Measurements from ENCODE around the gene MED12L.

Gene MED12L

GRCh38 chr3:151278230-151278629 lies 192.8 kb downstream of the MED12L start, which contains the start of gene P2RY14:
Gene P2RY14 (minus strand): TSS chr3:151278542. CDS start chr3:151214316, 64,226 bp downstream.
- Histone ChIP-seq H3K27me3 (ENCODE audit: control insufficient read depth, insufficient read depth, low read length) (no peaks in the 10 kb centered on the region), H3K4me3 (ENCODE audit: low read length) (no peak within 1 kb of the TSS), H3K9ac (ENCODE audit: low read length) (peak within 1 kb of the TSS; percentile 33), H3K4me1 (ENCODE audit: control insufficient read depth, insufficient read depth, low read length) (peaks cover 3% of the 10 kb centered on the region), H3K9me3 (ENCODE audit: control insufficient read depth, low read length) (no peaks in the 10 kb centered on the region), H3K36me3 (ENCODE audit: control insufficient read depth, insufficient read depth, low read length) (no peaks in the 10 kb centered on the region)

- no peak overlapping the region for H3K4me3 ChIP-seq (ENCODE audit: low read length)
- H3K27me3 ChIP-seq (ENCODE audit: control insufficient read depth, insufficient read depth, low read length), result no peaks in the 10 kb centered on the region
- H3K4me1 ChIP-seq (ENCODE audit: control insufficient read depth, insufficient read depth, low read length), result peaks cover 14% of the 10 kb centered on the region
- no peak overlapping the region for H3K9ac ChIP-seq (ENCODE audit: low read length)
- no peaks in the 10 kb centered on the region for H3K36me3 ChIP-seq (ENCODE audit: control insufficient read depth, insufficient read depth, low read length)
- H3K9me3 ChIP-seq (ENCODE audit: control insufficient read depth, low read length), result no peaks in the 10 kb centered on the region
Measured at GRCh38 chr3:151281671-151282324, 196.3 kb downstream of the MED12L start.

GRCh38 chr3:151282921-151283320 lies 197.5 kb downstream of the MED12L start:
- H3K4me3 ChIP-seq (ENCODE audit: low read length), result no peak overlapping the region
- H3K9me3 ChIP-seq (ENCODE audit: control insufficient read depth, low read length), result no peaks in the 10 kb centered on the region
- H3K27me3 ChIP-seq (ENCODE audit: control insufficient read depth, insufficient read depth, low read length), result no peaks in the 10 kb centered on the region
- H3K9ac ChIP-seq (ENCODE audit: low read length), result no peak overlapping the region
- peaks cover 14% of the 10 kb centered on the region for H3K4me1 ChIP-seq (ENCODE audit: control insufficient read depth, insufficient read depth, low read length)
- no peaks in the 10 kb centered on the region for H3K36me3 ChIP-seq (ENCODE audit: control insufficient read depth, insufficient read depth, low read length)

GRCh38 chr3:151283387-151283786 lies 197.9 kb downstream of the MED12L start:
- no peaks in the 10 kb centered on the region for H3K9me3 ChIP-seq (ENCODE audit: control insufficient read depth, low read length)
- no peaks in the 10 kb centered on the region for H3K36me3 ChIP-seq (ENCODE audit: control insufficient read depth, insufficient read depth, low read length)
- no peaks in the 10 kb centered on the region for H3K27me3 ChIP-seq (ENCODE audit: control insufficient read depth, insufficient read depth, low read length)
- peak overlapping the region; percentile 7 for H3K9ac ChIP-seq (ENCODE audit: low read length)
- no peak overlapping the region for H3K4me3 ChIP-seq (ENCODE audit: low read length)
- H3K4me1 ChIP-seq (ENCODE audit: control insufficient read depth, insufficient read depth, low read length), result peaks cover 14% of the 10 kb centered on the region

GRCh38 chr3:151283907-151284461 lies 198.5 kb downstream of the MED12L start:
- peaks cover 14% of the 10 kb centered on the region for H3K4me1 ChIP-seq (ENCODE audit: control insufficient read depth, insufficient read depth, low read length)
- no peaks in the 10 kb centered on the region for H3K27me3 ChIP-seq (ENCODE audit: control insufficient read depth, insufficient read depth, low read length)
- H3K9me3 ChIP-seq (ENCODE audit: control insufficient read depth, low read length), result no peaks in the 10 kb centered on the region
- H3K9ac ChIP-seq (ENCODE audit: low read length), result no peak overlapping the region
- no peaks in the 10 kb centered on the region for H3K36me3 ChIP-seq (ENCODE audit: control insufficient read depth, insufficient read depth, low read length)
- H3K4me3 ChIP-seq (ENCODE audit: low read length), result no peak overlapping the region

- Histone ChIP-seq H3K36me3 (ENCODE audit: control insufficient read depth, insufficient read depth, low read length) (no peaks in the 10 kb centered on the region), H3K9ac (ENCODE audit: low read length) (no peak overlapping the region), H3K27me3 (ENCODE audit: control insufficient read depth, insufficient read depth, low read length) (no peaks in the 10 kb centered on the region), H3K4me3 (ENCODE audit: low read length) (no peak overlapping the region), H3K9me3 (ENCODE audit: control insufficient read depth, low read length) (no peaks in the 10 kb centered on the region), H3K4me1 (ENCODE audit: control insufficient read depth, insufficient read depth, low read length) (peaks cover 14% of the 10 kb centered on the region)
Measured at GRCh38 chr3:151285940-151286339, 200.5 kb downstream of the MED12L start.

- no peak overlapping the region for H3K4me3 ChIP-seq (ENCODE audit: low read length)
- no peaks in the 10 kb centered on the region for H3K36me3 ChIP-seq (ENCODE audit: control insufficient read depth, insufficient read depth, low read length)
- H3K4me1 ChIP-seq (ENCODE audit: control insufficient read depth, insufficient read depth, low read length), result peaks cover under 1% of the 10 kb centered on the region
- no peaks in the 10 kb centered on the region for H3K9me3 ChIP-seq (ENCODE audit: control insufficient read depth, low read length)
- no peaks in the 10 kb centered on the region for H3K27me3 ChIP-seq (ENCODE audit: control insufficient read depth, insufficient read depth, low read length)
- H3K9ac ChIP-seq (ENCODE audit: low read length), result no peak overlapping the region
Measured at GRCh38 chr3:151289445-151289844, 204.0 kb downstream of the MED12L start.

GRCh38 chr3:151290673-151291072 lies 205.2 kb downstream of the MED12L start:
- Histone ChIP-seq H3K9ac (ENCODE audit: low read length) (no peak overlapping the region), H3K36me3 (ENCODE audit: control insufficient read depth, insufficient read depth, low read length) (no peaks in the 10 kb centered on the region), H3K27me3 (ENCODE audit: control insufficient read depth, insufficient read depth, low read length) (no peaks in the 10 kb centered on the region), H3K4me1 (ENCODE audit: control insufficient read depth, insufficient read depth, low read length) (no peaks in the 10 kb centered on the region), H3K4me3 (ENCODE audit: low read length) (no peak overlapping the region), H3K9me3 (ENCODE audit: control insufficient read depth, low read length) (no peaks in the 10 kb centered on the region)

- Histone ChIP-seq H3K4me3 (ENCODE audit: low read length) (no peak overlapping the region), H3K27me3 (ENCODE audit: control insufficient read depth, insufficient read depth, low read length) (no peaks in the 10 kb centered on the region), H3K36me3 (ENCODE audit: control insufficient read depth, insufficient read depth, low read length) (no peaks in the 10 kb centered on the region), H3K4me1 (ENCODE audit: control insufficient read depth, insufficient read depth, low read length) (no peaks in the 10 kb centered on the region), H3K9ac (ENCODE audit: low read length) (no peak overlapping the region), H3K9me3 (ENCODE audit: control insufficient read depth, low read length) (no peaks in the 10 kb centered on the region)
Measured at GRCh38 chr3:151293127-151293526, 207.7 kb downstream of the MED12L start.

- Histone ChIP-seq H3K4me1 (ENCODE audit: control insufficient read depth, insufficient read depth, low read length) (no peaks in the 10 kb centered on the region), H3K9ac (ENCODE audit: low read length) (no peak overlapping the region), H3K9me3 (ENCODE audit: control insufficient read depth, low read length) (no peaks in the 10 kb centered on the region), H3K4me3 (ENCODE audit: low read length) (no peak overlapping the region), H3K27me3 (ENCODE audit: control insufficient read depth, insufficient read depth, low read length) (no peaks in the 10 kb centered on the region), H3K36me3 (ENCODE audit: control insufficient read depth, insufficient read depth, low read length) (no peaks in the 10 kb centered on the region)
Measured at GRCh38 chr3:151296226-151296625, 210.8 kb downstream of the MED12L start.

- no peaks in the 10 kb centered on the region for H3K4me1 ChIP-seq (ENCODE audit: control insufficient read depth, insufficient read depth, low read length)
- H3K4me3 ChIP-seq (ENCODE audit: low read length), result no peak overlapping the region
- no peaks in the 10 kb centered on the region for H3K27me3 ChIP-seq (ENCODE audit: control insufficient read depth, insufficient read depth, low read length)
- H3K9me3 ChIP-seq (ENCODE audit: control insufficient read depth, low read length), result no peaks in the 10 kb centered on the region
- no peaks in the 10 kb centered on the region for H3K36me3 ChIP-seq (ENCODE audit: control insufficient read depth, insufficient read depth, low read length)
- no peak overlapping the region for H3K9ac ChIP-seq (ENCODE audit: low read length)
Measured at GRCh38 chr3:151297429-151297828, 212.0 kb downstream of the MED12L start.

- Histone ChIP-seq H3K9ac (ENCODE audit: low read length) (no peak overlapping the region), H3K4me1 (ENCODE audit: control insufficient read depth, insufficient read depth, low read length) (no peaks in the 10 kb centered on the region), H3K36me3 (ENCODE audit: control insufficient read depth, insufficient read depth, low read length) (no peaks in the 10 kb centered on the region), H3K4me3 (ENCODE audit: low read length) (no peak overlapping the region), H3K27me3 (ENCODE audit: control insufficient read depth, insufficient read depth, low read length) (no peaks in the 10 kb centered on the region), H3K9me3 (ENCODE audit: control insufficient read depth, low read length) (no peaks in the 10 kb centered on the region)
Measured at GRCh38 chr3:151299006-151299405, 213.5 kb downstream of the MED12L start.

Data from mucosa of stomach (tissue), 1 donor.